SU-DHL-6 (cell line): ENCODE measurements around the gene GJC2.

ENCODE experiments used
- EZH2phosphoT487 ChIP-seq: fragments of 200-600 bp; sonication (generic), shearing (Covaris generic); conservative IDR thresholded peaks from 2 replicates; pipeline ENCODE4 v1.6.1; 2018; ENCODE audit warnings: mild to moderate bottlenecking, antibody characterized with exemption, low read length, moderate library complexity, mixed read lengths
- TF ChIP-seq, protein P1 (sequence below): fragments of 200-600 bp; sonication (generic); IDR thresholded peaks from one replicate; pipeline ENCODE4 v1.5.1; 2017; ENCODE audit warnings: antibody characterized with exemption, mild to moderate bottlenecking, low read length, moderate library complexity; ENCODE audit not compliant: insufficient read depth, poor library complexity, severe bottlenecking

DNA sequence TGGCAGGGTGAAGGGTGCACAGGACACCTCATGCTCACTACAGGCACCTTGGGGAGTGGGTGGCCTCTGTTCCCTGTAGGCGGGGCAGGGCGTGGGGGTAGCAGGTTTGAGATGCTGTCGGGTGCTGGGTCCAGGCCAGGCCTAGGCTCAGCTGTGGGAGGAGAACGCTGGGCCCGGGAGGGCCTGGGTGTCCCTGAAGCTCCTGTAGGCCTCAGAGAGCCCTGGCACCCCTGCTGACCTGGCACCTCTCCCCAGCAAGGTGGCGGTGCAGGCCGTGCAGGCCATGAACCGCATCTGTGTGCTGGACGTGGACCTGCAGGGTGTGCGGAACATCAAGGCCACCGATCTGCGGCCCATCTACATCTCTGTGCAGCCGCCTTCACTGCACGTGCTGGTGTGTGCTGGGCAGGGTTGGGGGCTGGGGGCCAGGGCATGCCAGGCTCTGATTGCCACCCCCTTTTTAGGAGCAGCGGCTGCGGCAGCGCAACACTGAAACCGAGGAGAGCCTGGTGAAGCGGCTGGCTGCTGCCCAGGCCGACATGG, 2.5 kb upstream of the GJC2 start:
- TF ChIP-seq, protein P1, sequence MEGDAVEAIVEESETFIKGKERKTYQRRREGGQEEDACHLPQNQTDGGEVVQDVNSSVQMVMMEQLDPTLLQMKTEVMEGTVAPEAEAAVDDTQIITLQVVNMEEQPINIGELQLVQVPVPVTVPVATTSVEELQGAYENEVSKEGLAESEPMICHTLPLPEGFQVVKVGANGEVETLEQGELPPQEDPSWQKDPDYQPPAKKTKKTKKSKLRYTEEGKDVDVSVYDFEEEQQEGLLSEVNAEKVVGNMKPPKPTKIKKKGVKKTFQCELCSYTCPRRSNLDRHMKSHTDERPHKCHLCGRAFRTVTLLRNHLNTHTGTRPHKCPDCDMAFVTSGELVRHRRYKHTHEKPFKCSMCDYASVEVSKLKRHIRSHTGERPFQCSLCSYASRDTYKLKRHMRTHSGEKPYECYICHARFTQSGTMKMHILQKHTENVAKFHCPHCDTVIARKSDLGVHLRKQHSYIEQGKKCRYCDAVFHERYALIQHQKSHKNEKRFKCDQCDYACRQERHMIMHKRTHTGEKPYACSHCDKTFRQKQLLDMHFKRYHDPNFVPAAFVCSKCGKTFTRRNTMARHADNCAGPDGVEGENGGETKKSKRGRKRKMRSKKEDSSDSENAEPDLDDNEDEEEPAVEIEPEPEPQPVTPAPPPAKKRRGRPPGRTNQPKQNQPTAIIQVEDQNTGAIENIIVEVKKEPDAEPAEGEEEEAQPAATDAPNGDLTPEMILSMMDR = no peak
- TF ChIP-seq EZH2phosphoT487 = no peak
